SK-N-MC (cell line): Measurements from ENCODE around the gene DBF4.
"Not testable (repeated sequence)": the region's sequence is repeated elsewhere in the genome, so short reads cannot be mapped to it uniquely, and the experiment has no call there.

Source experiments
- DNase-seq: peaks from one replicate; pipeline ENCODE4 v3.0.0-alpha.2; 2011; ENCODE audit warnings: low read depth, low spot score
- H3K27ac ChIP-seq: fragments of 200-600 bp; sonication (generic); 2 replicates; pipeline ENCODE4 v1.5.1; 2016; ENCODE audit warnings: mixed run types
- H3K36me3 ChIP-seq: fragments of 200-600 bp; sonication (generic); 2 replicates; pipeline ENCODE4 v1.6.1; 2017; ENCODE audit warnings: antibody characterized with exemption, low read length, mixed read lengths; ENCODE audit not compliant: insufficient read depth
- H3K4me3 ChIP-seq: fragments of 200-600 bp; sonication (generic); 2 replicates; pipeline ENCODE4 v1.5.1; 2016
- H3K9ac ChIP-seq: fragments of 200-600 bp; sonication (generic); 2 replicates; pipeline ENCODE4 v1.8.0; 2017; ENCODE audit warnings: mixed run types, mixed read lengths; ENCODE audit not compliant: insufficient read length
- H3K9me3 ChIP-seq: fragments of 200-600 bp; sonication (generic); 2 replicates; pipeline ENCODE4 v1.6.1; 2017; ENCODE audit warnings: low read depth, mild to moderate bottlenecking, antibody characterized with exemption, low read length, moderate library complexity, mixed read lengths
- EZH2 ChIP-seq: fragments of 200-600 bp; sonication (generic); IDR thresholded peaks from one replicate; pipeline ENCODE4 v1.6.1; 2017; ENCODE audit warnings: antibody characterized with exemption
- FOXP2 ChIP-seq: optimal IDR thresholded peaks from 2 replicates; pipeline ENCODE3; 2011; ENCODE audit warnings: mild to moderate bottlenecking, moderate library complexity; ENCODE audit not compliant: insufficient read depth; ENCODE audit errors: extremely low read length, control extremely low read depth
- POLR2AphosphoS5 ChIP-seq: IDR thresholded peaks from 2 replicates; pipeline ENCODE4 v1.6.1; 2012; ENCODE audit warnings: mild to moderate bottlenecking, low read depth, low read length, borderline replicate concordance

The DBF4 gene

GRCh38 chr7:87876040-87876868, at the start of gene DBF4, which contains the start of gene SLC25A40:
Gene DBF4, plus strand, starts transcription at chr7:87876493. Its CDS starts 240 bp downstream, at chr7:87876733.
Gene SLC25A40, minus strand, starts transcription at chr7:87876360. Its CDS starts 17,633 bp downstream, at chr7:87858727.
- Histone ChIP-seq H3K4me3 (peak within 1 kb of the TSS; percentile 94), H3K27ac (peak within 1 kb of the TSS; percentile 81), H3K9ac (peak within 1 kb of the TSS; percentile 97), H3K36me3 (peaks cover 51% of the 10 kb centered on the region), H3K9me3 (peaks cover 10% of the 10 kb centered on the region; the same call in 1 of the 2 replicates)
- DNase-seq: no peak
- TF ChIP-seq POLR2AphosphoS5: peak; percentile 84
- TF ChIP-seq EZH2: no peak

- not testable (repeated sequence) for H3K9ac ChIP-seq, H3K9me3 ChIP-seq, H3K36me3 ChIP-seq, DNase-seq, H3K27ac ChIP-seq, H3K4me3 ChIP-seq
These were observed 47.9 kb upstream of the DBF4 start for GRCh38 chr7:87828383-87828782.

- no peak overlapping the region for H3K4me3 ChIP-seq
- DNase-seq: no peak
- peak overlapping the region; percentile 44 for H3K27ac ChIP-seq
- no peaks in the 10 kb centered on the region for H3K9me3 ChIP-seq
- no peak overlapping the region for H3K9ac ChIP-seq
- peaks cover 12% of the 10 kb centered on the region for H3K36me3 ChIP-seq
- TF ChIP-seq POLR2AphosphoS5 (no peak), EZH2 (no peak), FOXP2 (no peak)
These were observed 45.2 kb upstream of the DBF4 start for GRCh38 chr7:87831097-87831496.

- Histone ChIP-seq H3K9ac (no peak overlapping the region), H3K9me3 (no peaks in the 10 kb centered on the region), H3K36me3 (peaks cover 12% of the 10 kb centered on the region), H3K4me3 (no peak overlapping the region), H3K27ac (no peak overlapping the region)
- TF ChIP-seq POLR2AphosphoS5: no peak
- no peak for TF ChIP-seq EZH2
- no peak for TF ChIP-seq FOXP2
- no peak for DNase-seq
These were observed 43.2 kb upstream of the DBF4 start for GRCh38 chr7:87833130-87833529.

GRCh38 chr7:87837597-87837996, 38.7 kb upstream of the DBF4 start:
- Histone ChIP-seq H3K9ac (no peak overlapping the region), H3K4me3 (no peak overlapping the region), H3K27ac (no peak overlapping the region), H3K36me3 (peaks cover 17% of the 10 kb centered on the region), H3K9me3 (no peaks in the 10 kb centered on the region)
- TF ChIP-seq FOXP2 (no peak), POLR2AphosphoS5 (no peak), EZH2 (no peak)
- no peak for DNase-seq

GRCh38 chr7:87850836-87851593, 25.3 kb upstream of the DBF4 start:
- Histone ChIP-seq H3K4me3 (no peak overlapping the region), H3K36me3 (peaks cover 60% of the 10 kb centered on the region), H3K27ac (no peak overlapping the region), H3K9me3 (no peaks in the 10 kb centered on the region; the same call in 1 of the 2 replicates), H3K9ac (no peak overlapping the region)
- no peak for DNase-seq
- TF ChIP-seq EZH2 (no peak), FOXP2 (no peak), POLR2AphosphoS5 (no peak)

- H3K4me3 ChIP-seq: no peak overlapping the region
- peaks cover 59% of the 10 kb centered on the region for H3K36me3 ChIP-seq
- H3K9ac ChIP-seq: no peak overlapping the region
- H3K27ac ChIP-seq: no peak overlapping the region
- no peak for DNase-seq
- no peaks in the 10 kb centered on the region; the same call in 1 of the 2 replicates for H3K9me3 ChIP-seq
- TF ChIP-seq FOXP2 (no peak), POLR2AphosphoS5 (no peak), EZH2 (no peak)
These were observed 24.0 kb upstream of the DBF4 start for GRCh38 chr7:87852306-87852705.

GRCh38 chr7:87853237-87853864, 22.9 kb upstream of the DBF4 start:
- Histone ChIP-seq H3K4me3 (no peak overlapping the region), H3K27ac (no peak overlapping the region), H3K36me3 (peaks cover 68% of the 10 kb centered on the region), H3K9me3 (no peaks in the 10 kb centered on the region; the same call in 1 of the 2 replicates), H3K9ac (no peak overlapping the region)
- no peak for DNase-seq
- no peak for TF ChIP-seq FOXP2
- TF ChIP-seq EZH2: no peak
- no peak for TF ChIP-seq POLR2AphosphoS5
